ENCODE measurements around the gene TMEM11.

Gene TMEM11

GRCh38 chr17:21214015-21214776 lies at the start of gene TMEM11:
Gene TMEM11, minus strand, starts transcription at chr17:21214161. Its CDS starts 9 bp downstream, at chr17:21214152.
- DNase-seq (ENCODE audit: low spot score) = peak; percentile 94

GRCh38 chr17:21263376-21263775 lies 49.4 kb upstream of the TMEM11 start:
- no peak for DNase-seq (ENCODE audit: low spot score)

GRCh38 chr17:21262259-21262993 lies 48.5 kb upstream of the TMEM11 start:
- no peak for DNase-seq (ENCODE audit: low spot score)

- no peak for DNase-seq (ENCODE audit: low spot score)
These were observed 44.6 kb upstream of the TMEM11 start for GRCh38 chr17:21258593-21258992.

- no peak for DNase-seq (ENCODE audit: low spot score)
These were observed 39.9 kb upstream of the TMEM11 start for GRCh38 chr17:21253646-21254441.

- DNase-seq (ENCODE audit: low spot score) = peak; percentile 75
These were observed 39.1 kb upstream of the TMEM11 start, which contains the start of gene NATD1 for GRCh38 chr17:21252796-21253645. Gene NATD1, minus strand, starts transcription at chr17:21253410. Its CDS starts 146 bp downstream, at chr17:21253264.

- no peak for DNase-seq (ENCODE audit: low spot score)
These were observed 38.4 kb upstream of the TMEM11 start for GRCh38 chr17:21252289-21252795.

GRCh38 chr17:21251337-21252010 lies 37.5 kb upstream of the TMEM11 start:
- no peak for DNase-seq (ENCODE audit: low spot score)

- DNase-seq (ENCODE audit: low spot score) = no peak
These were observed 36.9 kb upstream of the TMEM11 start for GRCh38 chr17:21250854-21251253.

GRCh38 chr17:21249920-21250703 lies 36.2 kb upstream of the TMEM11 start:
- DNase-seq (ENCODE audit: low spot score) = no peak

- no peak for DNase-seq (ENCODE audit: low spot score)
These were observed 35.3 kb upstream of the TMEM11 start for GRCh38 chr17:21249086-21249795.

GRCh38 chr17:21248500-21248899 lies 34.5 kb upstream of the TMEM11 start:
- no peak for DNase-seq (ENCODE audit: low spot score)

- no peak for DNase-seq (ENCODE audit: low spot score)
These were observed 33.7 kb upstream of the TMEM11 start for GRCh38 chr17:21247552-21248258.

GRCh38 chr17:21246698-21247097 lies 32.7 kb upstream of the TMEM11 start:
- no peak for DNase-seq (ENCODE audit: low spot score)

GRCh38 chr17:21245639-21246084 lies 31.7 kb upstream of the TMEM11 start:
- DNase-seq (ENCODE audit: low spot score) = no peak

GRCh38 chr17:21243516-21244303 lies 29.7 kb upstream of the TMEM11 start:
- no peak for DNase-seq (ENCODE audit: low spot score)

GRCh38 chr17:21242780-21243515 lies 29.0 kb upstream of the TMEM11 start:
- no peak for DNase-seq (ENCODE audit: low spot score)
